Adrenal gland (tissue), 5 donors: ENCODE measurements around the gene PIGB.

Experiments used
- CTCF ChIP-seq, 6 experiments: fragments of 450-650 bp in 4 of 6; fragments of 200-600 bp in 2 of 6; sonication (generic) in 1 of 6; IDR thresholded peaks; 1 replicate in 5 of 6; 2 replicates in 1 of 6; pipeline versions ENCODE4 v1.5.1 to v1.8.0; 2016 to 2021; ENCODE audit warnings: antibody characterized with exemption in 6 of 6, mild to moderate bottlenecking in 2 of 6, moderate library complexity in 1 of 6
- POLR2A ChIP-seq, 2 donors: fragments of 450-650 bp; IDR thresholded peaks; one replicate each; pipeline ENCODE4 v1.6.1; 2017; ENCODE audit warnings: antibody characterized with exemption in 2 of 2, mild to moderate bottlenecking in 2 of 2, moderate library complexity in 1 of 2
- donor health status: DM: no; HTN: no; CAD: no.

GRCh38 chr15:55319537-55320237, 665 bp downstream of the PIGB start:
- TF ChIP-seq CTCF (IDR thresholded peaks at IDR 0.05): no peak
- no peak for TF ChIP-seq POLR2A (IDR thresholded peaks at IDR 0.05)
